Gastroesophageal sphincter (tissue), 4 donors: ENCODE data around the gene CNTLN. TPM values are rescaled to one million over a fixed set of nuclear protein-coding genes. Genes with fewer than 3 reads are reported as not detected.

Experiments used
- ATAC-seq: fragments of 150-250 bp; one replicate; pipeline ENCODE4 v1.9.1; 2016; ENCODE audit warnings: mild to moderate bottlenecking, moderate library complexity
- H3K27ac ChIP-seq, 4 donors: fragments of 200-600 bp; sonication (generic) in 3 of 4; 1 replicate in 3 of 4; 2 replicates in 1 of 4; pipeline ENCODE4 v1.5.1; 2016 to 2019
- H3K27me3 ChIP-seq: fragments of 200-600 bp; sonication (generic); one replicate; pipeline ENCODE4 v1.5.1; 2019
- H3K36me3 ChIP-seq, 2 donors: fragments of 200-600 bp; sonication (generic); one replicate each; pipeline ENCODE4 v1.5.1; 2019; ENCODE audit warnings: control low read depth in 1 of 2
- H3K4me1 ChIP-seq, 3 donors: fragments of 200-600 bp; sonication (generic); 1 replicate in 2 of 3; 2 replicates in 1 of 3; pipeline ENCODE4 v1.5.1; 2016 to 2019; ENCODE audit warnings: control low read depth in 2 of 3
- H3K4me3 ChIP-seq, 2 donors: fragments of 200-600 bp; sonication (generic); one replicate each; pipeline ENCODE4 v1.5.1; 2019; ENCODE audit warnings: mild to moderate bottlenecking in 1 of 2, moderate library complexity in 1 of 2
- H3K9me3 ChIP-seq, 3 donors: fragments of 200-600 bp; sonication (generic); one replicate each; pipeline ENCODE4 v1.5.1; 2017 to 2019; ENCODE audit warnings: control low read depth in 2 of 3
- EP300 ChIP-seq: sonication (generic); formaldehyde crosslinking; IDR thresholded peaks from one replicate; pipeline ENCODE4 v1.6.1; 2017; ENCODE audit warnings: antibody characterized with exemption, mild to moderate bottlenecking
- POLR2A ChIP-seq, 2 donors: fragments of 450-650 bp; IDR thresholded peaks; one replicate each; pipeline ENCODE4 v1.6.1; 2017; ENCODE audit warnings: antibody characterized with exemption in 2 of 2, mild to moderate bottlenecking in 2 of 2, moderate library complexity in 1 of 2
- POLR2AphosphoS5 ChIP-seq: sonication (generic); formaldehyde crosslinking; IDR thresholded peaks from one replicate; pipeline ENCODE4 v1.6.1; 2017; ENCODE audit warnings: antibody characterized with exemption
- WGBS, 2 donors: methylation state at CpG; one replicate each; pipeline ENCODE4 v1.1.5; 2018; ENCODE audit warnings: low coverage in 1 of 2; 5-methylcytosine and 5-hydroxymethylcytosine counted together
- total RNA-seq, 4 donors: library from RNA; depleted of rRNA; stranded (reverse); fragments of >200 nt; gene quantifications; one replicate each; pipeline ENCODE4 v1.1.0, GENCODE V29; 2016
- TF ChIP-seq, protein P1 (sequence below), 4 experiments: fragments of 200-600 bp in 2 of 4; fragments of 450-650 bp in 2 of 4; sonication (generic) in 1 of 4; IDR thresholded peaks; one replicate each; pipeline ENCODE4 v1.5.1; 2017 to 2019; ENCODE audit warnings: antibody characterized with exemption in 4 of 4, mild to moderate bottlenecking in 2 of 4, moderate library complexity in 2 of 4

Gene CNTLN
- total RNA-seq, 4 donors from 2014 or later: 11.3 to 17.1 (median 12.9) TPM

- WGBS, 2 donors: 100% methylated on average over 2 to 5 of the region's 12 CpGs
- Histone ChIP-seq H3K27me3 (no peaks in the 10 kb centered on the region), H3K4me1 (no peaks in the 10 kb centered on the region), H3K27ac (no peak overlapping the region), H3K9me3 (no peaks in the 10 kb centered on the region), H3K4me3 (no peak overlapping the region), H3K36me3 (peaks cover 0 to 7% of the 10 kb centered on the region in 2 donors)
- TF ChIP-seq POLR2A (IDR thresholded peaks at IDR 0.05): no peak
- TF ChIP-seq POLR2AphosphoS5: no peak
- TF ChIP-seq, protein P1, sequence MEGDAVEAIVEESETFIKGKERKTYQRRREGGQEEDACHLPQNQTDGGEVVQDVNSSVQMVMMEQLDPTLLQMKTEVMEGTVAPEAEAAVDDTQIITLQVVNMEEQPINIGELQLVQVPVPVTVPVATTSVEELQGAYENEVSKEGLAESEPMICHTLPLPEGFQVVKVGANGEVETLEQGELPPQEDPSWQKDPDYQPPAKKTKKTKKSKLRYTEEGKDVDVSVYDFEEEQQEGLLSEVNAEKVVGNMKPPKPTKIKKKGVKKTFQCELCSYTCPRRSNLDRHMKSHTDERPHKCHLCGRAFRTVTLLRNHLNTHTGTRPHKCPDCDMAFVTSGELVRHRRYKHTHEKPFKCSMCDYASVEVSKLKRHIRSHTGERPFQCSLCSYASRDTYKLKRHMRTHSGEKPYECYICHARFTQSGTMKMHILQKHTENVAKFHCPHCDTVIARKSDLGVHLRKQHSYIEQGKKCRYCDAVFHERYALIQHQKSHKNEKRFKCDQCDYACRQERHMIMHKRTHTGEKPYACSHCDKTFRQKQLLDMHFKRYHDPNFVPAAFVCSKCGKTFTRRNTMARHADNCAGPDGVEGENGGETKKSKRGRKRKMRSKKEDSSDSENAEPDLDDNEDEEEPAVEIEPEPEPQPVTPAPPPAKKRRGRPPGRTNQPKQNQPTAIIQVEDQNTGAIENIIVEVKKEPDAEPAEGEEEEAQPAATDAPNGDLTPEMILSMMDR (IDR thresholded peaks at IDR 0.05): no peak
- no peak for TF ChIP-seq EP300
- ATAC-seq: no peak
These were observed 158.8 kb downstream of the CNTLN start for GRCh38 chr9:17293685-17294084.

DNA sequence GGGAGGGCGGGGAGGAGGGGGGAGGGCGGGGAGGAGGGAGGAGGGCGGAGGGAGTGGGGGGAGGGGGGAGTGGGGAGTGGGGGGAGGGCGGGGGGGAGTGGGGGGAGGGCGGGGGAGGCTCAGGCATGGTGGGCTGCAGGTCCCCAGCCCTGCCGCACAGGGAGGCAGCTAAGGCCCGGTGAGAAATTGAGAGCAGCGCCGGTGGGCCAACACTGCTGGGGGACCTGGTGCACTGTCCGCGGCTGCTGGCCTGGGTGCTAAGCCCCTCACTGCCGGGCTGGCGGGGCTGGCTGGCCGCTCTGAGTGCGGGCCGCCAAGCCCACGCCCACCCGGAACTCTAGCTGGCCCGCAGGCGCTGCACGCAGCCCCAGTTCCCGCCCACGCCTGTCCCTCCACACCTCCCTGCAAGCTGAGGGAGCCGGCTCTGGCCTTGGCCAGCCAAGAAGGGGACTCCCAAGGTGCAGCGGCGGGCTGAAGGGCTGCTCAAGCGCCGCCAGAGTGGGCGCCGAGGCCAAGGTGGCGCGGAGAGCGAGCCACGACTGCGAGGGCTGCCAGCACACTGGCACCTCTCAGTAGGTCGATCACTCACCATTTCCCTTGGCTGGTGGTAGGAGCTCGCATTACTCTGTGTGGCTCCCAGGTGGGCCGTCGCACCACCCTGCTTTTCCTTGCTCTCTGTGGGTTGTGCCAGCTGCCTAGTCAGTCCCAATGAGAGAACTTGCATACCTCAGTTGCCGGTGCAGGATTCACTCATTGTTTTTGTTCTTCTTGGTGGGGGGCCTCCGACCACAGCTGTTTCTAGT, 160.2 kb downstream of the CNTLN start:
- no peak for ATAC-seq
- TF ChIP-seq POLR2AphosphoS5: no peak
- TF ChIP-seq, protein P1 (IDR thresholded peaks at IDR 0.05): no peak
- Histone ChIP-seq H3K27me3 (no peaks in the 10 kb centered on the region), H3K27ac (no peak overlapping the region), H3K36me3 (peaks cover 0 to 7% of the 10 kb centered on the region in 2 donors), H3K9me3 (no peaks in the 10 kb centered on the region), H3K4me1 (no peaks in the 10 kb centered on the region), H3K4me3 (no peak overlapping the region)
- 80 to 97% methylated on average over 2 to 9 of the region's 41 CpGs for WGBS, 2 donors

DNA sequence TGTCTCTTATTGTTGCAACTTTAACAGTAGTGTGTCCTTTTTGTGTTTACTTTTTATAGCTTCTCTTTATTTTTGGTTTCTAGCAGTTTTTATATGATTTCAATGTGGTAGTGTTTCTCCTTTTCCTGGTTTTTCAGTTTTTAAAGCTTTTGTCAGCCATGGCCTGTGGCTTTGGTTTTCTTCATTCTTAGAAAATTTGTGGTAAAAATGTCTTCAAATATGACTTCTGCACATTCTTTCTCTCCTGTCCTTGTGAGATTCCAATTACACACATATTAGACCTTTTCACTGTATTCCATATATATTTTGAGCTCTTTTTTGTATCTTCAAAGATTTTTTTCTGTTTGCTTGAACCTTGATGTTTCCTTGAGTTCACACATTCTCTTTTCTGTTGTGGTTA, 180.5 kb downstream of the CNTLN start:
- no peaks in the 10 kb centered on the region for H3K27me3 ChIP-seq
- peaks cover 0 to 10% of the 10 kb centered on the region in 2 donors for H3K36me3 ChIP-seq
- H3K9me3 ChIP-seq: no peaks in the 10 kb centered on the region
- H3K4me1 ChIP-seq: no peaks in the 10 kb centered on the region
- TF ChIP-seq POLR2AphosphoS5: no peak
- TF ChIP-seq, protein P1 (IDR thresholded peaks at IDR 0.05): no peak
- TF ChIP-seq EP300: no peak
- no peak for TF ChIP-seq POLR2A (IDR thresholded peaks at IDR 0.05)
- no peak for ATAC-seq
- H3K4me3 ChIP-seq: no peak overlapping the region
- H3K27ac ChIP-seq: no peak overlapping the region

DNA sequence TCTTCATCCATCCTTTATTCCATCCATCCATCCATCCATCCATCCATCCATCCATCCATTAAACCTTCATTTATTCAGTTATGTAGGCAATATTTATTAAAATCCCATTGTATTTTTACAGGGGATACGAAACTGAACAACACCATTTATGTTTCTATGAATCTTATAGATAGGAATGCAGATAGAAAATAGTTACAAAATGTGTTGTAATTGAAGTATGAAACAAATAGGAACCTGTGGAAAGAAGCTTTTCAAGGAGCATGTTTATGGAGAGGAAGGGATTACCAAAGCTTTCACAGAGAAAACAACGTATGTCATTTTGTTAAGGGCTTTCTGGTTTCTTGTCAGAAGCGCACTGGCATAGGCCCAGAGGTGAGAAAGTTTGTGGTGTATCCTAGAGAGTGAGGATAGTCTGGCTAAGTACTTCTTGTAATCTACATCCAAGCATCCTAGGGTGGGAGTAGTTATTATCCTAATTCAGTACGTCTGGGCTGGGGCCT, 184.0 kb downstream of the CNTLN start:
- H3K4me3 ChIP-seq: no peak overlapping the region
- ATAC-seq: no peak
- peaks cover 0 to 4% of the 10 kb centered on the region in 2 donors for H3K36me3 ChIP-seq
- no peak overlapping the region for H3K27ac ChIP-seq
- no peaks in the 10 kb centered on the region for H3K4me1 ChIP-seq
- TF ChIP-seq, protein P1 (IDR thresholded peaks at IDR 0.05): no peak
- TF ChIP-seq POLR2A (IDR thresholded peaks at IDR 0.05) (no peak), EP300 (no peak), POLR2AphosphoS5 (no peak)
- WGBS, 2 donors: 88 to 91% methylated on average over 4 of the region's 4 CpGs
- no peaks in the 10 kb centered on the region for H3K27me3 ChIP-seq
- no peaks in the 10 kb centered on the region for H3K9me3 ChIP-seq

DNA sequence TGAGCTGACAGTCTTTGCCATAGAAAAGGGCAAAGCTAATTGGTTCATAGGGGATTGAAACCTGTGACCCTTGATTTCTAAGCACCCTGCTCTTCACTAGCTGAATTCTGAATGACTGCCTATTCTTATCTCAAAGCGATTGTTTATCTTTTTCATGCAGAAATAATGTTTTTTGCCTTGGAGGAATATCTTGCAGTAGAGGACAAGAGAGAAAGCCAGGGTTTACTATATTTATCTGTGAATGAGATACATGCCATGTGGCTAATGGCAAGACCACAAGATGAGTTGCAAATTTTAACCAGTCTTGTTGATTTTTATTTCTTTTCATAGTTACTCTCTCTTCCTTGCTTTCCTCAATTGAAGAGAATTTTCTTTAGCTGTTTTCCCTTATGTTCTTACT, 185.0 kb downstream of the CNTLN start:
- H3K27me3 ChIP-seq: no peaks in the 10 kb centered on the region
- no peak overlapping the region for H3K27ac ChIP-seq
- no peaks in the 10 kb centered on the region for H3K9me3 ChIP-seq
- no peaks in the 10 kb centered on the region for H3K4me1 ChIP-seq
- WGBS, 2 donors: 73 to 100% methylated on average over 1 of the region's 1 CpG
- TF ChIP-seq EP300 (no peak), POLR2A (IDR thresholded peaks at IDR 0.05) (no peak), POLR2AphosphoS5 (no peak)
- TF ChIP-seq, protein P1 (IDR thresholded peaks at IDR 0.05): no peak
- ATAC-seq: no peak
- H3K36me3 ChIP-seq: peaks cover 0 to 4% of the 10 kb centered on the region in 2 donors
- H3K4me3 ChIP-seq: no peak overlapping the region
